LNCAP (cell line): Measurements from ENCODE around the gene GCK.

ENCODE experiments used
- CTCF ChIP-seq: fragments of 450-650 bp; IDR thresholded peaks from 2 replicates; pipeline ENCODE4 v1.5.1; 2017; ENCODE audit warnings: mild to moderate bottlenecking

Gene GCK

GRCh38 chr7:44211126-44211675 lies 22.0 kb upstream of the GCK start:
- no peak for TF ChIP-seq CTCF

GRCh38 chr7:44210107-44210506 lies 20.9 kb upstream of the GCK start:
- TF ChIP-seq CTCF, result no peak

GRCh38 chr7:44208085-44208484 lies 18.8 kb upstream of the GCK start:
- TF ChIP-seq CTCF, result no peak

GRCh38 chr7:44206008-44206407 lies 16.8 kb upstream of the GCK start:
- no peak for TF ChIP-seq CTCF

- TF ChIP-seq CTCF, result no peak
Measured at GRCh38 chr7:44201813-44202212, 12.6 kb upstream of the GCK start.

GRCh38 chr7:44200699-44201461 lies 11.6 kb upstream of the GCK start, which contains the start of gene YKT6:
TSS of gene YKT6 (plus strand) at chr7:44200978. CDS start at chr7:44201136, 158 bp downstream.
- peak; percentile 43 for TF ChIP-seq CTCF

GRCh38 chr7:44197474-44197873 lies 8.2 kb upstream of the GCK start:
- TF ChIP-seq CTCF, result no peak
